ENCODE measurements around the gene FRS3. TPM values are rescaled to one million over a fixed set of nuclear protein-coding genes. Genes with fewer than 3 reads are reported as not detected.

FRS3 gene
- total RNA-seq, 1 donor from 2014 or later = 7.6 TPM

GRCh38 chr6:41734666-41735426 is 44.9 kb downstream of the FRS3 start:
- peaks cover 2% of the 10 kb centered on the region for H3K4me1 Mint-ChIP-seq (ENCODE audit: low read depth)
- H3K27me3 Mint-ChIP-seq = peaks cover 29% of the 10 kb centered on the region
- DNase-seq (ENCODE audit: low spot score, unreplicated experiment) = no peak
- peak overlapping the region; percentile 51 for H3K4me3 Mint-ChIP-seq (ENCODE audit: low read depth)
- H3K9me3 Mint-ChIP-seq (ENCODE audit: low read depth) = no peaks in the 10 kb centered on the region
- H3K36me3 Mint-ChIP-seq (ENCODE audit: insufficient read depth) = no peaks in the 10 kb centered on the region
- no peak for TF ChIP-seq CTCF (IDR thresholded peaks at IDR 0.05; ENCODE audit: unreplicated experiment)
- H3K27ac Mint-ChIP-seq = no peak overlapping the region

- peak; percentile 36 for DNase-seq (ENCODE audit: low spot score, unreplicated experiment)
- Mint-ChIP-seq H3K27ac (no peak overlapping the region), H3K36me3 (ENCODE audit: insufficient read depth) (no peaks in the 10 kb centered on the region), H3K9me3 (ENCODE audit: low read depth) (no peaks in the 10 kb centered on the region), H3K27me3 (peaks cover 36% of the 10 kb centered on the region), H3K4me3 (ENCODE audit: low read depth) (peak overlapping the region; percentile 71), H3K4me1 (ENCODE audit: low read depth) (no peaks in the 10 kb centered on the region)
- TF ChIP-seq CTCF (IDR thresholded peaks at IDR 0.05; ENCODE audit: unreplicated experiment) = no peak
These were observed 45.7 kb downstream of the FRS3 start for GRCh38 chr6:41733707-41734665.

GRCh38 chr6:41733360-41733706 is 46.4 kb downstream of the FRS3 start:
- Mint-ChIP-seq H3K4me3 (ENCODE audit: low read depth) (peak overlapping the region; percentile 71), H3K4me1 (ENCODE audit: low read depth) (no peaks in the 10 kb centered on the region), H3K36me3 (ENCODE audit: insufficient read depth) (no peaks in the 10 kb centered on the region), H3K27ac (no peak overlapping the region), H3K27me3 (peaks cover 37% of the 10 kb centered on the region), H3K9me3 (ENCODE audit: low read depth) (no peaks in the 10 kb centered on the region)
- no peak for TF ChIP-seq CTCF (IDR thresholded peaks at IDR 0.05; ENCODE audit: unreplicated experiment)
- no peak for DNase-seq (ENCODE audit: low spot score, unreplicated experiment)

GRCh38 chr6:41732591-41733359 is 46.9 kb downstream of the FRS3 start:
- Mint-ChIP-seq H3K4me1 (ENCODE audit: low read depth) (no peaks in the 10 kb centered on the region), H3K4me3 (ENCODE audit: low read depth) (no peak overlapping the region), H3K36me3 (ENCODE audit: insufficient read depth) (no peaks in the 10 kb centered on the region), H3K9me3 (ENCODE audit: low read depth) (no peaks in the 10 kb centered on the region), H3K27me3 (peaks cover 37% of the 10 kb centered on the region), H3K27ac (no peak overlapping the region)
- no peak for TF ChIP-seq CTCF (IDR thresholded peaks at IDR 0.05; ENCODE audit: unreplicated experiment)
- no peak for DNase-seq (ENCODE audit: low spot score, unreplicated experiment)

- H3K27me3 Mint-ChIP-seq = peaks cover 37% of the 10 kb centered on the region
- no peak overlapping the region for H3K27ac Mint-ChIP-seq
- no peaks in the 10 kb centered on the region for H3K36me3 Mint-ChIP-seq (ENCODE audit: insufficient read depth)
- TF ChIP-seq CTCF (IDR thresholded peaks at IDR 0.05; ENCODE audit: unreplicated experiment) = no peak
- DNase-seq (ENCODE audit: low spot score, unreplicated experiment) = no peak
- no peaks in the 10 kb centered on the region for H3K9me3 Mint-ChIP-seq (ENCODE audit: low read depth)
- H3K4me1 Mint-ChIP-seq (ENCODE audit: low read depth) = no peaks in the 10 kb centered on the region
- no peak overlapping the region for H3K4me3 Mint-ChIP-seq (ENCODE audit: low read depth)
These were observed 47.6 kb downstream of the FRS3 start for GRCh38 chr6:41732149-41732548.
